ENCODE measurements around the gene AIFM3.

AIFM3 gene

DNA sequence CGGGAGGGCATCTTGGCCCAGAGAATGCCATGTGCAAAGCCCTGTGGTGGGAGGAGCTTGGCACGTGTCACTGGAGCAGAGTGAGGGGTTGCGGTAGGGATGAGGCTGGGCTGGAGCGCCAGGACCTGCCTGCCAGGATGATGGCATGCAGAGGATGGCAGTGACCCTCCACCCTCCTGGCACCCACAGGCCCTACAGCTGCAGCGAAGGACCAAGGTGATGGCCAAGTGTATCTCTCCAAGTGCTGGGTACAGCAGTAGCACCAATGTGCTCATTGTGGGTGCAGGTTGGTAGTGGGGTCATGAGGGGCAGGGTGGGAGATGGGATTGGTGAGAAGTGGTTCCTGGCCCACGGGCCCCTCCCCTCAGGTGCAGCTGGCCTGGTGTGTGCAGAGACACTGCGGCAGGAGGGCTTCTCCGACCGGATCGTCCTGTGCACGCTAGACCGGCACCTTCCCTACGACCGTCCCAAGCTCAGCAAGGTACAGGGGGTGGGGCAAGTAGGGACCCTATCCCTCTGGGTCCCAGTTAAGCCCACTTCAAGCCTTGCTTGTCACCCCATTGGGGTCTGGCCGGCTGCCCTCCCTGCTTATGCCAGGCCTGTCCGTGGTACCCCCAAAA lies 7.4 kb downstream of the AIFM3 start:
- no peak for DNase-seq

DNA sequence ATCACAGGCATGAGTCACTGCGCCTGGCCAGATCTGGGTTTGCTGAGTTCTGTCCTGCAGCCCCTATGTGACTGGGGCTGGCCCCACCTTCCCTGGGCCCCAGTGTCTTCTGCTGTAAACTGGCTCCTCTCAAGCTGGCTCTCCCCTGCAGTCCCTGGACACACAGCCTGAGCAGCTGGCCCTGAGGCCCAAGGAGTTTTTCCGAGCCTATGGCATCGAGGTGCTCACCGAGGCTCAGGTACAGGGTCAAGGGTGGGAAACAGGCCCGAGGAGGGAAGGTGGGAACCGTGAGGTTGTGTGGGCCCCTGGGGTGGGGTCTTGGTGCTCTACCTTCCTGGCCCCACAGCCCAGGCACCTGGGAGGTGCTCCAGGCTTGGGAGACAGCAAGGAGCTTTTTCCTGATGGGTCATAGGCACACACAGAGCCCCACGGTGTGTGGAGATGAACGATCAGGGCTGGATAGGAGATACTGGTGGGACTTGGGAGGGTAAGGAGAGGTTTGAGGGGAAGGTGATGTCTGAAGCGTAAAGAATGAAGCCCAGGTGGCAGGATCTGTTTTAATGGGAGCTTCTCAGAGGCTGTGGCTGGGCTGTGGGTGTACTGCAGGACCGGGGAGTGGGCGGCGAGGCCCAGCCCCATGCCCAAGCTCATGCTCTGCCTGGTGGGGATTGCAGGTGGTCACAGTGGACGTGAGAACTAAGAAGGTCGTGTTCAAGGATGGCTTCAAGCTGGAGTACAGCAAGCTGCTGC lies 8.7 kb downstream of the AIFM3 start:
- DNase-seq: no peak

DNA sequence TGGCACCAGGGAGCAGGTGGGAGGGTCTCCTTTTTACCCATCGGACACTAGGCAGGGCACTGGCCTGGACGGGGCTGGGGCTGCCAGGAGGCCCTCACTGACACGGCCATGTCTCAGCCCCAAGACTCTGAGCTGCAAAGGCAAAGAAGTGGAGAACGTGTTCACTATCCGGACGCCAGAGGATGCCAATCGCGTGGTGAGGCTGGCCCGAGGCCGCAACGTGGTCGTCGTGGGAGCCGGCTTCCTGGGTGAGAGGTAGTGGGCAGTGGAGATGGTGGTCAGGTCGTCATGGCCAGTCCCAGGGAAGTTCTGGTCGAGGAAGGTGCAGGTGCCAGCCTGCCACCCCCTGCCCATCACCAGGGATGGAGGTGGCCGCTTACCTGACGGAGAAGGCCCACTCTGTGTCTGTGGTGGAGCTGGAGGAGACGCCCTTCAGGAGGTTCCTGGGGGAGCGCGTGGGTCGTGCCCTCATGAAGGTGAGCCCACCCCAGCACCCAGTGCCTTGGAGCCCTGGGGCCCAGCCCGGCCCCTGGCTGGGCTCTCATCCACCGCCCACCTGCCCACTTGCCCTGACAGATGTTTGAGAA lies 9.3 kb downstream of the AIFM3 start:
- DNase-seq: no peak

DNA sequence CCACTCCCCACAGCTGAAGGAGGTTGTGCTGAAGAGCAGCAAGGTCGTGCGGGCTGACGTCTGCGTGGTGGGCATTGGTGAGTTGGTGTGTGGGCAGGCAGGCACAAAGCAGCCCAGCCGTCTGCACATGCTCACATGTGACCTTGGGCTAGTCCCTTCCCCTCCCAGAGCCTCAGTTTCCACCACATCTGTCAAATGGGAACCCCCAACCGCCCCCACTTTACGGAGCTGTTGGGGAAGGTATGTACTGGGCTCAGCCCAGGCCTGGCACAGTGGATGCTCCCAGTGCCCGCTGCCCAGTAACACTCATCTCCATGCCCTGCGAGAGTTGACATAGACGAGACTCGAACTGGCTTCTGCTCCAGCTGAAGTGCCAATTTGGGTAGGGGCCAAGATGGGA lies 10.0 kb downstream of the AIFM3 start:
- no peak for DNase-seq

DNA sequence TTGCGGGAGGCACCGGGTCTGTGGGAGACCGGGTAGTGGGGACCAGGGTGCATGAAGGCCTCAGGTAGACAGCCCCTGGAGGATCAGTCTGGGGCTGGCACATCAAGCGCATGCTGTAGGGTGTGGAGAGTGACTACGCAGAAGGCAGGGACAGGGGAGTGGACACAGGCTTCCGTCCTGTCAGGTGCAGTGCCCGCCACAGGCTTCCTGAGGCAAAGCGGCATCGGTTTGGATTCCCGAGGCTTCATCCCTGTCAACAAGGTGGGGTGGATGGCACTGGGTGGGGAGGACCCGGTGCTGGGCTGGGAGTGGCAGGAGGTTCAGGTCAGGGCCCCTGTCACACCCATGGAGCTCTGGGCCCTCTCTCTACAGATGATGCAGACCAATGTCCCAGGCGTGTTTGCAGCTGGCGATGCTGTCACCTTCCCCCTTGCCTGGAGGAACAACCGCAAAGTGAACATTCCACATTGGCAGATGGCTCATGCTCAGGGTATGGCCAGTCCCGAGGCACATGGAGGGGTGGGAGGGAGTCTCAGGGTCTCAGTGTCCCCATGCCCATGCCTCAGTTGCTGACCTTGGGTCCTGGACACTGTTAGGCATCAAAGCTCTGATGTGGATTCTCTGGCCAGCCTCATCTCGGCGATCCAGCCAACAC lies 10.6 kb downstream of the AIFM3 start:
- no peak for DNase-seq

DNA sequence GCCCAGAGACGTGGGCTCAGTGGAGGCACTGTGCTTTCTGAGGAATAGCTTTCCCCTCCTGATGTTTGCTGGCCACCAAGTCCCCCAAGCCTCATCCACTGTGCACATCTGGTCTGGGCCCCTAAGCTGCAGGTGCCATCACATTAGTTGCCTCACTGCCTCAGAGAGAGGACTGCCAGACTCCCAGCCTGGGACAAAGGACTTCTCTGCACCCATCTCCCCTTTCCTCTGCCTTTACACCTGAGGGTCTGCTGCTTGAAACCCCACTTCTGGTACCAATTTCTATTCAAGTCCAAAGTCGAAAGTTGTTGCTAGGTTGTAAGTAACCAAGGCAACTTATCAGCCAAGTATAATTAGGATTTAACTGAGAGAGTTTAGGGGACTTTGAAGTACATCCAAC lies 11.4 kb downstream of the AIFM3 start:
- DNase-seq: no peak

DNA sequence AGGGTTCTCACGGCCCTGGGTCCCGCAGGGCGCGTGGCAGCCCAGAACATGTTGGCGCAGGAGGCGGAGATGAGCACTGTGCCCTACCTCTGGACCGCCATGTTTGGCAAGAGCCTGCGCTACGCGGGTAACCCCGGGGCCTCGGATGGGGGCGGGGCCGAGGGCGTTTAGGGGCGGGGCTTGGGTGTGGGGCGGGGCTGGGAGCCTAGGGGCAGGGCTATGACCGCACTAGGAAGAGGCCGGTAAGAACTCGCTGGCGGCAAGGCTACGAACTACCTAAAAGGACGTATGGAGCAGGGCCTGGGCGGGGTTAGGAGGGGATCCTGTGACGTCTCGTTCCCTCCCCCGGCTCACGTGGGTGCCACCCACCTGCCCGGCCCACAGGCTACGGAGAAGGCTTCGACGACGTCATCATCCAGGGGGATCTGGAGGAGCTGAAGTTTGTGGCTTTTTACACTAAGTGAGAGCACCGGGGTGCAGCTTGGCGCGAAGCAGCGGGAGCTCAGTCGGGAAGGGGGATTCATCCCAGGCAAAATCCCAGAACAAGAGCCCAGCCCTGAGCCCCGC lies 12.3 kb downstream of the AIFM3 start:
- peak in 24 of 51 donors; percentile 6 to 67 (median 41) for DNase-seq

DNA sequence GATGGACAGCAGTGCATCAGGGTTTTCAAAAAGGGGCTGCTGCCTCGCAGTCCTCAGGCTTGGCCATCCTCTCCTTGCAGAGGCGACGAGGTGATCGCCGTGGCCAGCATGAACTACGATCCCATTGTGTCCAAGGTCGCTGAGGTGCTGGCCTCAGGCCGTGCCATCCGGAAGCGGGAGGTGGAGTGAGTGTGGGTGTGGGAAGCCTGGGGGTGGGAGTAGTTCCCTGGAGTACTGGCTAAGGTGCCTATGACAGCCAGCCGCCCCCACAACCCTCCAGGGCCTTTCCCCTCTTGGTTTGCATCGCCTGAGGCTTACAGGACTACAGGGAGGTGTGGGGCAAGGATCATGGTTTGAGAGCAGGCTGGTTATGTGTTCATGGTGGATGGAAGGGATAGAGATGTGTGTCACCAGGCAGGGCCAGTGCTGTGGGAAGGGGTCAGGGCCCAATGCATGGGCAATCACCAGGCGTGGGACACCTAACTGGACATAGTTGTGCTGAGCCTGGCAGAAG lies 12.9 kb downstream of the AIFM3 start:
- DNase-seq: no peak

DNA sequence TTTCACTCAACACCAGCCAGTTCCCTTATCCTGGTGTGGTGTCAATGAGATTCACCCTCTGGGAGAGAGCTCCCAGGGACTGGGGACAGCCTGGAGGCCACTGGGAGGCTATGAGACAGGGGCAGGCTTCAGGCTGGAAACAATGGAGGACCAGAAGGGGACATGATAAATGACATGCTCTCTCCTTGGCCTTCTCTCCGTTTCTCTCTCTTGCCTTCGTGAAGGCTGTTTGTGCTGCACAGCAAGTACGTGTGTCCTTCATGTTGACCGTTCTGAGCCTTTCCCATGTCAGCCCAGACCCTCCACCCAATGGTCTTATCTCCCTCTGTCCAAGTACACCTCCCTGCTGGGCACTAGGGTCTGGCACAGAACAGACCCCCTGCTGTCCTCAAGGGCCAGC lies 13.5 kb downstream of the AIFM3 start:
- no peak for DNase-seq

DNA sequence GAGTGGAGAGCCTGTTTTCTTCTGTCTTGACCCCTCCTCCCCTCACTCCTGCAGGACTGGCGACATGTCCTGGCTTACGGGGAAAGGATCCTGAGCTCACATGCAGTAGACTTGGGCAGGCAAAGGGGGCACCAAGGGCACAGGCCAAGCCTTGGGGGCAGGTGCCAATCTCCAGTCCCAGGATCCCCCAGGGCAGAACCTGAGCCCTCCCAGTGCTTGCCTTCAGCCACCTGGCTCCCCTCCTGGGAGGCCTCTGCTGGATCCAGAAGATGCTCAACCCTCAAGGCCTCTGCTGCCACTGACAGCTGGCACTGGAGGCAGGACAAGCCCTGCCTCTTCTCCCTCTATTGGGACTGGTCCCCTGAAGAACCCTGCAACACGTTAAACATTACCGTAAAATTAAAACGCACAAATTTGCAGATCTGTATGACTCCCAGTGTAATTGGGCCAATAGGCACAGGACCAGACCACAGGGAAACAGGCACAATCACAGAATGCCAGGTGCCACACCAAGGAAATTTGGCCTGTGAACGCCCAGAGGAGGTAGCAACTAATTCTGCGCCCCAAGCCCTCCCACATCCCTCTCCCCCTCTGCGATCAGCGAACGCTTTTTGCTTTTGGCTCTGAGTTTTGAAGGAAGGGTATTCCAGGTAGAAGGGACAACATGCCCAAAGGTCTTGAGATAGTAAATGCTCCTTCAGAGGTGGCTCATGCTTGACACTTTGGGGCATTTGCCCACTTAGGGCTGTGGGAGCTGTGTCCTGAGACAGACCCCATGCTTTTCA lies 14.1 kb downstream of the AIFM3 start:
- DNase-seq: no peak

DNA sequence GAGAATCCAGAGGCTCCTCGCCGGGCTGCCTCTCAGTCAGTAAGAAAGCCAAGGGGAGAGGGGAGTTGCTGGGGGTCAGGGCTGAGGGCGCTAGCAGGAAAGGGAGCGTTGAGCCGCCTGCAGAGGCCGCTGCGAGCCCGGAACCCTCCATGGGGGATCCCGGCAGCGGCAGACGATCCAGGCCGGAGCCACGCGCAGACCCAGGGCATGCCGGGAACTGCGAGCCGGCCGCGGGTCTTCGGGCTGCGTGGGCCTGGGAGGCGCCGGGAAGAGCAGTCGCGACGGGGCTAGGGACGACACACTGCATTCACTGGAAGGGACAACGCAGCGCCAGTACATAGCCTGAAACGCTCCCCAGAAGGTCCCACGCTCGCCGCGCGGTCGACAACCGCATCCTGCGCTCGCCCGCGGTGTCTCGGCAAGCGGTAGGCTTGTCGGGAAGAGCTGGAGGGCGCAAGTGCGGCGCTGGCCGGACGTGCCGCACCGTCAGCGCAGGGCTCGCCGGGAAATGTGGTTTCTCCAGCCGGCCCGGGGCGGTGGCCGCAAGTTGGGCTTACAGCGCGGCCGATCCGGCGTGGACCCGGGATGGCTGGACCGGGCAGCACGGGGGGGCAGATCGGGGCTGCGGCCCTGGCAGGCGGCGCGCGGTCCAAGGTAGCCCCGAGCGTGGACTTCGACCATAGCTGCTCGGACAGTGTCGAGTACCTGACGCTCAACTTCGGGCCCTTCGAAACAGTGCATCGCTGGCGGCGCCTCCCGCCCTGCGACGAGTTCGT lies 14.9 kb downstream of the AIFM3 start, which contains the start of gene LZTR1:
Gene LZTR1 (plus strand): TSS at position 511 of the 776 bp plus-strand sequence. CDS start 75 bp downstream, at position 586.
- DNase-seq: peak; percentile 66 to 97 (median 86)

DNA sequence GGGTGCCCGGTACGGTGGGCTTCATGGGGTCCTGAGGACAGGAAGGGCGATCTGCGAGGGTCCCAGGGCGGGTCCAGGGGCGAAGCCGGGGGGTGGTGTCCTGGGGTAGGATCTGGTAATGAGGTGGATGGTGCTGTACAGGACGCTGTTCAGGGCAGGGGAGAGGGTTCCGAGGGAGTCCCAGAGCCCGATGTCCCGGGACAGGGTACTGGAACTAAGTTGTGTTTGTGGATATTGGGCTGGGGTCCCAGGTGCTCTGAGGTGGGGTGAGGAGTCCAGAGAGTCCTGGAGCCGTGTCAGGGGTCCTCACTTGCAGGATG lies 15.5 kb downstream of the AIFM3 start:
- no peak for DNase-seq

DNA sequence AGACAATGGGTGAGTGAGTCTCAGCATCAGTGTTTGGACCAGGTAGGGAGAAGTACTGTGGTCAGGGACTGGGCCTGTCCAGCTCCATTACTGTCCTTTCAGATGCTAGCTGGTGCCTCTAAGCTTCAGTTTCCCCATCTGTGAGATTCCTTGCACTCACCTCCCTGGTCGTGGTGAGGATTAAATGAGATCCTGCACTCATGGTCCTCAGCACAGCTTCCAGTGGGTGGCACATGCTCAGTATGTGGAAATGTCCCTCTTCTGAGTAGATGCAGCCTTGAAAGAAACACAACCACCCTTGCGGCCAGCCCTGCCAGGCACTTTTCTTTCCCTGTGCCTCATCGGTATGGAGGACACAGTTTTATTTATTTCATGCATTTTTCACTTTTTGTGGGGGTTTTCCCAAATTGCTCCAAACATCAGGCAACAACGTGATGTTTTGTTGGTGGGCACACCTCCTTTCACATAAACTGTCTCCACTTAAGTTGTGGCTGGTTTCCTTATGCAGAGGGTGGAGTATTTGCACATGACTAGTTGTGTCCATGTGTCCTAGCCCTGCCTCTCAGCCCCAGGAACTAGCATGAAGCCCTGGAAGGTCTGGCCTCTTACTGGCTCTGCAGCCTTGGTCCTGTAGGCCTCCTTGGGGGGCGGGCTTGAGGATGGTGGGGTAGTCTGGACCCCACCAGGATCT lies 16.2 kb downstream of the AIFM3 start:
- DNase-seq: no peak

DNA sequence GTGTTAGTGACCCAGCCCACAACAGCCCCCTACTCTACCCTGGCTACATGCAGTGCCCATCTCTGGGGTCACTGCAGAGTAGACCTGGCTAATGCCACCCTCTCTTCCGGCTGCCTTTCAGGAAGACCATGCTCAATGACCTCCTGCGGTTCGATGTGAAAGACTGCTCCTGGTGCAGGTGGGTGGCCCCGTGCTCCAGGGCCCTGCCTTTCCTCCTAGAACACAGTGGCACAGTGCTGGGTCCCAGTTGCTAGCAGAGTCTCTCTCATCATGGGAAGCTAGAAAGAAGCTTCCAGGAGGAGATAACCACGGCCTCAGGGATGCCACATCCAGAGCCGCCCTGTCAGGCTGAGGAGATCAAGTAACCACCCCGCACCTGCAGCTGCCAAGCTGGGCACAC lies 18.7 kb downstream of the AIFM3 start:
- DNase-seq: no peak

DNA sequence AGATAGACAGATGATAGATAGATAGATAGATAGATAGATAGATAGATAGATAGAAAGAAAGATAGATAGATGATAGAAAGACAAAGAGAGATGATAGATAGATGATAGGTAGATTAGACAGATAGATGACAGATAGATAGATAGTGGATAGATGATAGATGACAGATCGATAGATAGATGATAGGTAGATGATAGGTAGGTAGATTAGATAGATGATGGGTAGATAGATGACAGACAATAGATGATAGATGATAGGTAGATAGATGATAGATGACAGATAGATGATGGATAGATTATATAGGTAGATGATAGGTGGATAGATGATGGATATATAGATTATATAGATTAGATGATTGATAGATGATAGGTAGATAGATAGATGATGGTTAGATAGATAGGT lies 19.3 kb downstream of the AIFM3 start:
- no peak for DNase-seq

DNA sequence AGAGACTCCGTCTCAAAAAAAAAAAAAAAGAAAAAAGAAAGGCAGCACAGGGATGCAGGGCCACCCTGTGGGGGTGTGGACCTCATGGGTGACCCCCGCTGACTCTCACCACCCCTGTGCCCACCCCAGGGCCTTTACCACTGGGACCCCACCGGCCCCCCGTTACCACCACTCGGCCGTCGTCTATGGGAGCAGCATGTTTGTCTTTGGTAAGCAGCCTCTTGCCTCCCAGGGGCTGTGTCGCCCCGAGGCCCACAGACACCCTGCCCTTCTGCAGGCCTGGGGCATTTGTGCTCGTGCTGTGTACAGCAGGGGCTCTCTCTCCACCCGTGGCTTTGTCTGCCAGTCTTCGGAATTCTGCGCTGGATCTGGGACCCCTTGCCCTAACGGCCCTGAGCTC lies 20.3 kb downstream of the AIFM3 start:
- no peak for DNase-seq

DNA sequence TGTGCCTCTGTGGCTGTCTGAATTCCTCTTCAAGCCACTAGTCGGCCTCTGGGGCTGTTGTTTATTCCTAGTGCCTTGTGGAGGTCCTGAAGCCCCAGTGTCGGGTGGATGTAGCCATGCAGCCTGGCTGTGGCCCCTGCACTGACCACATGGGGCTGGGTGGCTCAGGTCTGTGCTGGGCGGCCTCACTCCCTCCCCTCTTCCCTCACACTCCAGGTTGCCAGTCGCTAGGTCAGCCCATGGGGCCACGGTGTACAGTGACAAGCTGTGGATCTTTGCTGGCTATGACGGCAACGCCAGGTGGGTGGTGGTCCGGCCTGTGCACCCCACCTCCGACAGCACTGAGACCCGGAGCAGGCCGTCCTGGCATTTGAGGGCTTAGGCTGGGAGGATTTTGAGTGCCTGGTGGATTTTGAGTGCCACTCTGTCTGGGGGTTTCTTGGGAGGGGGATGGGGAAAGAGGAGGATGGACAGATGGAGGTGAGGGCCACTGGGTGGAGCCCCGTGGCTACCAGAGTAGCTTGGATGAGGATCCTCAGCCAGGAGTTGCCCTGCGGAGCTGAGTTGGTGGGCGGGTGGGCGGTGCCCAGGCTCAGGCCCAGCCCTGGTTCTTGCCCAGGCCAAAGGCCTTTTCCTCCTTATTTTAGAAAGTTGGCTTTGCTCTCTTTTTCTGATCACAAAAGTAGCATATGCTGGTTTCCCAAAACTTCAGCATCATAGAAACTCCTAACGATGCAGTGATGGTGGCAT lies 21.7 kb downstream of the AIFM3 start:
- DNase-seq: no peak

DNA sequence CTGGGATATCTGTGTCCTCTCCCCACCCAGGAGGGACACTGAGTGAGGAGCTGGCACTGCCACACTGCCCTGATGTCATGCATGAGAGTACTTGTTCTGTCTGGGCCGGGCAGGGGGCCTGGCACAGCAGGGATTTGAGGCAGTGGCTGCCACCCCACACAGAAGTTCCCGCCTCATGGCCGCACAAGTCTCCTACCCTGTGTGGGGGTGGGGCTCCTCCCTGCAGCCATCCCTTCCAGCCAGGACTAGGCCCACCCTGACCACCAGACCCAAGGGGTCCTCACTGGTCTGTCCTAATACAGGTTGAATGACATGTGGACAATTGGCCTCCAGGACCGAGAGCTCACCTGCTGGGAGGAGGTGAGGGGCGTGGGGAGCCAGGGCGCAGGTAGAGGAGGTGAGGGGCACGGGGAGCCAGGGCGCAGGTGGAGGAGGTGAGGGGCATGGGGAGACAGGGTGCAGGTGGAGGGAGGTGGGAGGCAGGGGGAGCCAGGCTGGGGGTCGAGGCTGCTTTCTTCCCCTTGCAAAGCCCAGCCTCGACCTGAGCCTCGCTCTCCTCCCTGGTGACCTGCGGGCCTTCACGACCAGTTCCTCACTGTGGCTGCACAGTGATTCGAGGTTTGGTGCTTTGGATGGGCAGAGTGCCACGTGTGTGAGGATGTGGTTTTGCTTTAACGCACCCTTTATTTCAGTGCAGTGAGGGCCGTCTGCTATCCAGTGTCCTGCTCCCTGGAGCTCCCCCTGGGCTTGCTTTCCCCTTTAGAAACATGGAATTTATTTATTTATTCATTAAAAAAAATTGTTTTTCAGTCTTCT lies 22.5 kb downstream of the AIFM3 start:
- DNase-seq: no peak

All from hypothalamus (tissue), 51 donors.